ENCODE measurements around the gene EML4. TPM values are rescaled to one million over a fixed set of nuclear protein-coding genes. Genes with fewer than 3 reads are reported as not detected.
A peak's percentile ranks its signal among the peaks of the same experiment; 100 is the strongest.

EML4 gene
- total RNA-seq, 1 donor from 2014 or later, result 41.1 TPM

DNA sequence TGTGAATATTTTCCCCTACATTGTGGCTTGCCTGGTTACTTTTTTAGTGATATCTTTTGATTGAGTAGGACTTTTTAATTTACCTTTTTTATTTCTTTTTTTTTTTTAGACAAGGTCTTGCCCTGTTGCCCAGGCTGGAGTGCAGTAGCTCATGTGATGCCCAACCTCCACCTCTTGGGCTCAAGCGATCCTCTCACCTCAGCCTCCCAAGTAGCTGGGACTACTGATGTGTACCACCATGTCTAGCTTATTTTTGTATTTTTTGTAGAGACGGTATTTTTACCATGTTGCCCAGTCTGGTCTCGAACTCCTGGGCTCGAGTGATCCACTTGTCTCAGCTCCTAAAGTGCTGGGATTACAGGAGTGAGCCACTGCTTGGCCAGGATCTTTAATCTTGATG, 25.3 kb downstream of the EML4 start:
- Mint-ChIP-seq H3K9me3 (ENCODE audit: unreplicated experiment) (no peaks in the 10 kb centered on the region), H3K36me3 (ENCODE audit: unreplicated experiment) (peaks cover 2% of the 10 kb centered on the region), H3K4me3 (ENCODE audit: unreplicated experiment) (no peak overlapping the region), H3K27ac (ENCODE audit: unreplicated experiment) (peak overlapping the region; percentile 59), H3K27me3 (ENCODE audit: unreplicated experiment) (no peaks in the 10 kb centered on the region), H3K4me1 (ENCODE audit: unreplicated experiment) (peaks cover 41% of the 10 kb centered on the region)
- TF ChIP-seq, protein P1, sequence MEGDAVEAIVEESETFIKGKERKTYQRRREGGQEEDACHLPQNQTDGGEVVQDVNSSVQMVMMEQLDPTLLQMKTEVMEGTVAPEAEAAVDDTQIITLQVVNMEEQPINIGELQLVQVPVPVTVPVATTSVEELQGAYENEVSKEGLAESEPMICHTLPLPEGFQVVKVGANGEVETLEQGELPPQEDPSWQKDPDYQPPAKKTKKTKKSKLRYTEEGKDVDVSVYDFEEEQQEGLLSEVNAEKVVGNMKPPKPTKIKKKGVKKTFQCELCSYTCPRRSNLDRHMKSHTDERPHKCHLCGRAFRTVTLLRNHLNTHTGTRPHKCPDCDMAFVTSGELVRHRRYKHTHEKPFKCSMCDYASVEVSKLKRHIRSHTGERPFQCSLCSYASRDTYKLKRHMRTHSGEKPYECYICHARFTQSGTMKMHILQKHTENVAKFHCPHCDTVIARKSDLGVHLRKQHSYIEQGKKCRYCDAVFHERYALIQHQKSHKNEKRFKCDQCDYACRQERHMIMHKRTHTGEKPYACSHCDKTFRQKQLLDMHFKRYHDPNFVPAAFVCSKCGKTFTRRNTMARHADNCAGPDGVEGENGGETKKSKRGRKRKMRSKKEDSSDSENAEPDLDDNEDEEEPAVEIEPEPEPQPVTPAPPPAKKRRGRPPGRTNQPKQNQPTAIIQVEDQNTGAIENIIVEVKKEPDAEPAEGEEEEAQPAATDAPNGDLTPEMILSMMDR (IDR thresholded peaks at IDR 0.05), result no peak
- DNase-seq (ENCODE audit: extremely low spot score, unreplicated experiment), result no peak

DNA sequence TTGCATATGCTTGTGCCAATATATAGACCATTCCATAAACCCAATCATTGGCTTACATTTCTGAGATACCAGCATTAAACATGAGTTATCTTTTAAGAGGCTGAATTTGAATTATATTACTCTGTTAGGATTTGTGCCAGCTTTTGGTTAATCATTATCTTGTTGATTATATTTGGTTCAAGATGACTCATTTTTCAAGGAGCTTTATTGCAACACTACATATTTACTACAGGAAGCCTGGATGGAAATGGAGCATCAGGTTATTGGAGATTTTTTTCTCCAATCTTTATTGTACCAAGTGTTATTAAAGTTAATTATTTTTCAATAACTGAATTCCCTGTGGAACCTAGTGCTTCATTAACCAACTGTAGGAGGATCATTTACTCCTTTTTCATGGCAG, 26.4 kb downstream of the EML4 start:
- Mint-ChIP-seq H3K4me3 (ENCODE audit: unreplicated experiment) (no peak overlapping the region), H3K27ac (ENCODE audit: unreplicated experiment) (no peak overlapping the region), H3K36me3 (ENCODE audit: unreplicated experiment) (peaks cover 2% of the 10 kb centered on the region), H3K27me3 (ENCODE audit: unreplicated experiment) (no peaks in the 10 kb centered on the region), H3K4me1 (ENCODE audit: unreplicated experiment) (peaks cover 53% of the 10 kb centered on the region), H3K9me3 (ENCODE audit: unreplicated experiment) (no peaks in the 10 kb centered on the region)
- no peak for DNase-seq (ENCODE audit: extremely low spot score, unreplicated experiment)
- TF ChIP-seq, protein P1 (IDR thresholded peaks at IDR 0.05), result no peak

DNA sequence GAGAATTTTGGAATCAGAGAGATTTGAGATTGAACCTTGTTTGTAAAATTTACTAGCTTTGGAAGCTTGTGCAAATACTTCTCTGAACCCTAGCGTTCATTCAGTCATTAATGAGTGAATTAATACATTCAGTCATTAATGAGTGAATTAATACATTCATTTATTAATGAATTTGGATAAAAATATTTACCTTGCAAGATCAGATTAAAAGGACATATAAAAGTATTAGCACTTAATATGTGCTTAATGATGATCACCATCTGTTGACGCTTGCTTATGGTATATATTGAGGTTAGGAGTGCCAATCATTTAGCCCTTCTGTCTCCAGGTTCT, 26.9 kb downstream of the EML4 start:
- Mint-ChIP-seq H3K4me1 (ENCODE audit: unreplicated experiment) (peaks cover 56% of the 10 kb centered on the region), H3K9me3 (ENCODE audit: unreplicated experiment) (no peaks in the 10 kb centered on the region), H3K4me3 (ENCODE audit: unreplicated experiment) (no peak overlapping the region), H3K27ac (ENCODE audit: unreplicated experiment) (no peak overlapping the region), H3K36me3 (ENCODE audit: unreplicated experiment) (peaks cover 2% of the 10 kb centered on the region), H3K27me3 (ENCODE audit: unreplicated experiment) (no peaks in the 10 kb centered on the region)
- TF ChIP-seq, protein P1 (IDR thresholded peaks at IDR 0.05), result no peak
- no peak for DNase-seq (ENCODE audit: extremely low spot score, unreplicated experiment)

DNA sequence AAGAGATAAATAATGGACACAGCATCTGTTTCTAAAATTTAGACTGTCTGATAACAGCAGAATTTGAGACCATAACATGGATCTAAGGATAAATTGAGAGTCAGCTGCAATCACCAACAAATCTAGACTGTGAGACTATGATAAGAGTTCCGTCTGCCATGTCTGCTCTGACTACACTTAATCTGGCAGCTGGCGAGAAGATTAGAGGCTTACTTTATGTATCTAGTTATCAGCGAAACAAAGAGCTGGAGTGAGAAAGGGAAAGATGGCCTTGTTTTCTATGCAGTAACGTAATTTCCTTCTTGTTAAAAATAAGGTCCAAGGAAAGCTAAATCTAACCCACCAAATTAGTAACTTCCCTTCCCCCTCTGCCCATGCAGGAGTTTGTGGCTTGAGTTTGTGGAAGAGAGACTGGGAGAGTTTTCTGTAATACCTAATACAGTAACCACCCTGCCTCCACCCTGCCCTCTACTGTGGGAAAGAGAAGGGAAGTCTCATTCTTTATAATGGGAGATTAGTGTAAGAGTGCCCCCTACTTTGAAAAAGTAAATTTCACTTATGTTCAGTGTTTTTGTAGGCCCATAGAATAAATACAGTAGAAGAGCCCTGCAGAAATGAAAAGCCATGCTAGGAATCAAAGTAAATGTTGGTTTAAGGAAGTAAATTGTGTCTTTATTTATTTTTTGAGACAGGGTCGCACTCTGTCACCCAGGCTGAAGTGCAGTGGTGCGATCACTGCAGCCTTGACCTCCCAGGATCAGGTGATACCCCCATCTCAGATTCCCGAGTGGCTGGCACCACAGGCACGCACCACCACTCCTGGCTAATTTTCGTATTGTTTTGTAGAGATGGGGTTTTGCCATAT, 27.5 kb downstream of the EML4 start:
- Mint-ChIP-seq H3K4me1 (ENCODE audit: unreplicated experiment) (peaks cover 62% of the 10 kb centered on the region), H3K4me3 (ENCODE audit: unreplicated experiment) (no peak overlapping the region), H3K27me3 (ENCODE audit: unreplicated experiment) (no peaks in the 10 kb centered on the region), H3K9me3 (ENCODE audit: unreplicated experiment) (no peaks in the 10 kb centered on the region), H3K36me3 (ENCODE audit: unreplicated experiment) (peaks cover 2% of the 10 kb centered on the region), H3K27ac (ENCODE audit: unreplicated experiment) (no peak overlapping the region)
- TF ChIP-seq, protein P1 (IDR thresholded peaks at IDR 0.05), result peak; percentile 56
- DNase-seq (ENCODE audit: extremely low spot score, unreplicated experiment), result no peak

DNA sequence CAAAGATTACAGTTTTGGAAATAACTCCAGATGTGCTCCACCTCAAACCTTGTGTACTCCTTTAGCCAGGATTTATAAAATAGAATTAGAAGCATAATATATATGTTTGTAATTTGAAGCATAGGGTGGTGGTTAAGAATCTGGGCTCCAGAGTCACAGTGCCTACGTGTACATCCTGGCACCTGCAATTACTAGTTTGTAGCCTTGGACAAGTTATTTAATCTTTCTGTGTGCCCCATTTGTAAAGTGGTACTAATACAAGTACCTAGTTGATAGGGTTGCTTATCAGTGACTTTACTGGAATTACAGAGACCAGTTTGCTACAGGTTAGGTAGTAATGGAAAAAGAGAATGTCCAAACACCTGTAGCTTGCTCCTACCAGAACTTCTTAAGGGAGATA, 28.6 kb downstream of the EML4 start:
- TF ChIP-seq, protein P1 (IDR thresholded peaks at IDR 0.05), result no peak
- H3K9me3 Mint-ChIP-seq (ENCODE audit: unreplicated experiment), result no peaks in the 10 kb centered on the region
- peaks cover 2% of the 10 kb centered on the region for H3K36me3 Mint-ChIP-seq (ENCODE audit: unreplicated experiment)
- DNase-seq (ENCODE audit: extremely low spot score, unreplicated experiment), result no peak
- H3K4me1 Mint-ChIP-seq (ENCODE audit: unreplicated experiment), result peaks cover 62% of the 10 kb centered on the region
- H3K4me3 Mint-ChIP-seq (ENCODE audit: unreplicated experiment), result no peak overlapping the region
- H3K27me3 Mint-ChIP-seq (ENCODE audit: unreplicated experiment), result no peaks in the 10 kb centered on the region
- H3K27ac Mint-ChIP-seq (ENCODE audit: unreplicated experiment), result peak overlapping the region; percentile 39
